GM12892 (cell line): ENCODE results near the gene SNX21.
"Not testable (repeated sequence)": the region's sequence is repeated elsewhere in the genome, so short reads cannot be mapped to it uniquely, and the experiment has no call there.

Source experiments
- POLR2A ChIP-seq: IDR thresholded peaks from 2 replicates; pipeline ENCODE4 v1.6.1; 2011; ENCODE audit warnings: low read depth, low read length, control low read depth
- POLR2AphosphoS5 ChIP-seq: IDR thresholded peaks from 2 replicates; pipeline ENCODE4 v1.6.1; 2011; ENCODE audit warnings: low read depth, low read length, control low read depth
- TAF1 ChIP-seq: IDR thresholded peaks from 2 replicates; pipeline ENCODE4 v1.6.1; 2011; ENCODE audit warnings: low read depth, mild to moderate bottlenecking, control low read depth, low read length, borderline replicate concordance

DNA sequence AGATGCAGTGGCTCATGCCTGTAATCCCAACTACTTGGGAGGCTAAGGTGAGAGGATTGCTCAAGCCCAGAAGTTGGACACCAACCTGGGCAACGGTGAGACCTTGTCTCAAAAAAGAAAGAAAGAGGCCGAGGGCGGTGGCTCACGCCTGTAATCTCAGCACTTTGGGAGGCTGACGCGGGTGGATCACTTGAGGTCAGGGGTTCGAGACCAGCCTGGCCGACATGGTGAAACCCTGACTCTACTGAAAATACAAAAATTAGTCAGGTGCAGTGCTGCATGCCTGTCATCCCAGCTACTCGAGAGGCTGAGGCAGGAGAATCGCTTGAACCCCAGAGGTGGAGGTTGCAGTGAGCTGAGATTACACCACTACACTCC is 40.5 kb downstream of the SNX21 start:
- TF ChIP-seq POLR2A, TAF1, POLR2AphosphoS5: not testable (repeated sequence)
